Astrocyte (in vitro differentiated cells and primary cell): ENCODE data around the gene SLX1A.

Source experiments
- EZH2 ChIP-seq: IDR thresholded peaks from 2 replicates; pipeline ENCODE4 v1.6.1; 2012; ENCODE audit warnings: mild to moderate bottlenecking, low read length, inconsistent platforms; ENCODE audit not compliant: insufficient read depth
- TF ChIP-seq, protein P1 (sequence below): IDR thresholded peaks from 2 replicates; pipeline ENCODE4 v1.5.1; 2011; ENCODE audit warnings: low read depth, mild to moderate bottlenecking, inconsistent platforms, low read length, moderate library complexity; ENCODE audit not compliant: insufficient read depth

DNA sequence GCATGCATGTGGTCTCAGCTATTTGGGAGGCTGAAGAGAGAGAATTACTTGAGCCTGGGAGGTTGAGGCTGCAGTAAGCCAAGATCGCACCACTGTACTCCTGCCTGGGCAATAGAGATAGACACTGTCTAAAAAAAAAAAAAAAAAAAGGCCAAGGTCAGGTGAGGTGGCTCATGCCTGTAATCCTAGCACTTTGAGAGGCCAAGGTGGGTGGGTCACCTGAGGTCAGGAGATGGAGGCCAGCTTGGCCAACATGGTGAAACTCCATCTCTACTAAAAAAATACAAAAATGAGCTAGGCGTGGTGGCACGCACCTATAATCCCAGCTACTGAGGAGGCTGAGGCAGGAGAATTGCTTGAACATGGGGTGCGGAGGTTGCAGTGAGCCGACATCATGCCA lies 38.5 kb upstream of the SLX1A start:
- TF ChIP-seq, protein P1, sequence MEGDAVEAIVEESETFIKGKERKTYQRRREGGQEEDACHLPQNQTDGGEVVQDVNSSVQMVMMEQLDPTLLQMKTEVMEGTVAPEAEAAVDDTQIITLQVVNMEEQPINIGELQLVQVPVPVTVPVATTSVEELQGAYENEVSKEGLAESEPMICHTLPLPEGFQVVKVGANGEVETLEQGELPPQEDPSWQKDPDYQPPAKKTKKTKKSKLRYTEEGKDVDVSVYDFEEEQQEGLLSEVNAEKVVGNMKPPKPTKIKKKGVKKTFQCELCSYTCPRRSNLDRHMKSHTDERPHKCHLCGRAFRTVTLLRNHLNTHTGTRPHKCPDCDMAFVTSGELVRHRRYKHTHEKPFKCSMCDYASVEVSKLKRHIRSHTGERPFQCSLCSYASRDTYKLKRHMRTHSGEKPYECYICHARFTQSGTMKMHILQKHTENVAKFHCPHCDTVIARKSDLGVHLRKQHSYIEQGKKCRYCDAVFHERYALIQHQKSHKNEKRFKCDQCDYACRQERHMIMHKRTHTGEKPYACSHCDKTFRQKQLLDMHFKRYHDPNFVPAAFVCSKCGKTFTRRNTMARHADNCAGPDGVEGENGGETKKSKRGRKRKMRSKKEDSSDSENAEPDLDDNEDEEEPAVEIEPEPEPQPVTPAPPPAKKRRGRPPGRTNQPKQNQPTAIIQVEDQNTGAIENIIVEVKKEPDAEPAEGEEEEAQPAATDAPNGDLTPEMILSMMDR = no peak
- TF ChIP-seq EZH2 = no peak
